Keratinocyte (primary cell): Measurements from ENCODE around the gene DAB1. TPM values are rescaled to one million over a fixed set of nuclear protein-coding genes. Genes with fewer than 3 reads are reported as not detected.

Source experiments
- DNase-seq: peaks from one replicate; pipeline ENCODE4 v3.0.0-alpha.2; 2011; ENCODE audit warnings: low read depth, missing footprints, low spot score
- FAIRE-seq: peaks from 2 replicates; lab custom pipeline; 2011; peaks lifted over from hg19 to GRCh38; lab: Jason Lieb, UNC
- H2AFZ ChIP-seq: 2 replicates; pipeline ENCODE4 v1.6.0; 2012; ENCODE audit warnings: low read length, control low read depth, inconsistent platforms; ENCODE audit not compliant: control insufficient read depth
- H3K27ac ChIP-seq: 2 replicates; pipeline ENCODE4 v1.5.1; 2011; ENCODE audit warnings: low read length; ENCODE audit not compliant: control insufficient read depth, insufficient read depth
- H3K27me3 ChIP-seq: 3 replicates; pipeline ENCODE4 v1.6.0; 2011; ENCODE audit warnings: low read length; ENCODE audit not compliant: control insufficient read depth, insufficient read depth; ENCODE audit errors: extremely low read depth
- H3K36me3 ChIP-seq, 2 experiments: 2 replicates in 1 of 2; 3 replicates in 1 of 2; pipeline ENCODE4 v1.5.1; 2011; ENCODE audit warnings: low read length in 2 of 2, mild to moderate bottlenecking in 1 of 2; ENCODE audit not compliant: control insufficient read depth in 2 of 2, insufficient read depth in 2 of 2; ENCODE audit errors: extremely low read depth in 1 of 2
- H3K4me1 ChIP-seq: 3 replicates; pipeline ENCODE4 v1.5.1; 2011; ENCODE audit warnings: low read length; ENCODE audit not compliant: control insufficient read depth, insufficient read depth; ENCODE audit errors: extremely low read depth
- H3K4me2 ChIP-seq: 3 replicates; pipeline ENCODE4 v1.6.0; 2011; ENCODE audit warnings: low read depth, low read length; ENCODE audit not compliant: control insufficient read depth, insufficient read depth; ENCODE audit errors: extremely low read depth
- H3K4me3 ChIP-seq, 3 experiments: fragments of 200-600 bp in 1 of 3; sonication (generic) in 1 of 3; 2 replicates in 2 of 3; 3 replicates in 1 of 3; pipeline ENCODE4 v1.5.1; 2011 to 2016; ENCODE audit warnings: low read length in 3 of 3, mild to moderate bottlenecking in 3 of 3, control low read depth in 2 of 3, inconsistent platforms in 1 of 3, low read depth in 1 of 3, mixed read lengths in 1 of 3, mixed run types in 1 of 3, moderate library complexity in 1 of 3; ENCODE audit not compliant: control insufficient read depth in 2 of 3, insufficient read depth in 2 of 3; ENCODE audit errors: extremely low read depth in 1 of 3
- H3K79me2 ChIP-seq: 2 replicates; pipeline ENCODE4 v1.6.0; 2012; ENCODE audit warnings: low read length; ENCODE audit not compliant: control insufficient read depth, insufficient read depth
- H3K9ac ChIP-seq: 3 replicates; pipeline ENCODE4 v1.6.0; 2011; ENCODE audit warnings: low read length; ENCODE audit not compliant: control insufficient read depth, insufficient read depth; ENCODE audit errors: extremely low read depth
- H3K9me1 ChIP-seq: 3 replicates; pipeline ENCODE4 v1.6.0; 2011; ENCODE audit warnings: low read length; ENCODE audit not compliant: control insufficient read depth, insufficient read depth; ENCODE audit errors: extremely low read depth
- H3K9me3 ChIP-seq: 2 replicates; pipeline ENCODE4 v1.5.1; 2012; ENCODE audit warnings: low read depth, low read length; ENCODE audit not compliant: control insufficient read depth
- H4K20me1 ChIP-seq: 3 replicates; pipeline ENCODE4 v1.6.0; 2011; ENCODE audit warnings: low read length; ENCODE audit not compliant: control insufficient read depth, insufficient read depth; ENCODE audit errors: extremely low read depth
- CTCF ChIP-seq, 3 experiments: IDR thresholded peaks in 1 of 3; conservative IDR thresholded peaks in 1 of 3; optimal IDR thresholded peaks in 1 of 3; 2 replicates in 2 of 3; 3 replicates in 1 of 3; pipeline versions ENCODE3 to v1.5.1; 2011; ENCODE audit warnings: low read length in 3 of 3, mild to moderate bottlenecking in 3 of 3, moderate library complexity in 2 of 3, control low read depth in 1 of 3, inconsistent platforms in 1 of 3; ENCODE audit not compliant: insufficient read depth in 2 of 3; ENCODE audit errors: extremely low read depth in 1 of 3
- EZH2 ChIP-seq: IDR thresholded peaks from one replicate; pipeline ENCODE4 v1.6.1; 2012; ENCODE audit warnings: inconsistent platforms, mild to moderate bottlenecking, low read length, moderate library complexity
- dilution Hi-C: fragments of 300-500 bp; cut with MboI; formaldehyde crosslinking; loops from one replicate; pipeline ENCODE4 v1.7.0; 2020; ENCODE audit warnings: low sequenced_read_pairs; ENCODE audit not compliant: extremely low pct_ligation_motif_present
- polyA plus RNA-seq, 5 experiments: library from polyadenylated mRNA; depleted of rRNA in 3 of 5; stranded (reverse) in 3 of 5; stranded (forward) in 1 of 5; unstranded in 1 of 5; fragments of >200 nt; gene quantifications; 1 replicate in 1 of 5; 2 replicates in 3 of 5; 3 replicates in 1 of 5; pipeline versions ENCODE4 v1.2.1 to v1.2.3, GENCODE V29; 2011 to 2012; ENCODE audit warnings: missing spikeins in 2 of 5, low read depth in 1 of 5, low replicate concordance in 1 of 5

DAB1 gene
- polyA plus RNA-seq, 1 donor (not counting 4 experiments of a cell fraction or from before 2014, with no cell fraction given) = 0.01 TPM

- FAIRE-seq (peak; percentile 55), DNase-seq (peak; percentile 9)
- H3K4me1 ChIP-seq = peaks cover 12% of the 10 kb centered on the region
- no peaks in the 10 kb centered on the region for H3K79me2 ChIP-seq
- H3K9me3 ChIP-seq = no peaks in the 10 kb centered on the region
- H3K36me3 ChIP-seq = no peaks in the 10 kb centered on the region
- H3K4me2 ChIP-seq = no peak overlapping the region
- H4K20me1 ChIP-seq = no peaks in the 10 kb centered on the region
- no peak overlapping the region for H3K27ac ChIP-seq
- no peak overlapping the region for H2AFZ ChIP-seq
- H3K4me3 ChIP-seq = no peak overlapping the region
- dilution Hi-C loops = no loop called here
- no peak overlapping the region for H3K9ac ChIP-seq
- TF ChIP-seq EZH2 (no peak), CTCF (optimal IDR thresholded peaks at IDR 0.05 in 1 of 3, IDR thresholded peaks at IDR 0.05 in 1 of 3, conservative IDR thresholded peaks at IDR 0.05 in 1 of 3; ENCODE audit: extremely low read depth in 1 of 3, insufficient read depth in 2 of 3, low read length in 3 of 3) (no peak)
- H3K27me3 ChIP-seq = no peaks in the 10 kb centered on the region
- no peaks in the 10 kb centered on the region for H3K9me1 ChIP-seq
Measured at GRCh38 chr1:57026624-57027354, 397.1 kb downstream of the DAB1 start.

GRCh38 chr1:57024855-57025254 is 399.0 kb downstream of the DAB1 start:
- DNase-seq (no peak), FAIRE-seq (no peak)
- Histone ChIP-seq H4K20me1 (no peaks in the 10 kb centered on the region), H3K4me1 (peaks cover 12% of the 10 kb centered on the region), H2AFZ (no peak overlapping the region), H3K36me3 (no peaks in the 10 kb centered on the region), H3K4me3 (no peak overlapping the region), H3K79me2 (no peaks in the 10 kb centered on the region), H3K27ac (no peak overlapping the region), H3K9me3 (no peaks in the 10 kb centered on the region), H3K27me3 (no peaks in the 10 kb centered on the region), H3K4me2 (no peak overlapping the region), H3K9me1 (no peaks in the 10 kb centered on the region), H3K9ac (no peak overlapping the region)
- dilution Hi-C loops = no loop called here
- TF ChIP-seq EZH2 (no peak), CTCF (optimal IDR thresholded peaks at IDR 0.05 in 1 of 3, IDR thresholded peaks at IDR 0.05 in 1 of 3, conservative IDR thresholded peaks at IDR 0.05 in 1 of 3; ENCODE audit: extremely low read depth in 1 of 3, insufficient read depth in 2 of 3, low read length in 3 of 3) (no peak)
